Measurements from ENCODE around the gene RACK1. TPM values are rescaled to one million over a fixed set of nuclear protein-coding genes. Genes with fewer than 3 reads are reported as not detected.
A peak's percentile ranks its signal among the peaks of the same experiment; 100 is the strongest.

Gene RACK1
- total and polyA plus RNA-seq, 2 of the 13 experiments (the other 11 are each of a cell fraction or from before 2014, with no cell fraction given) = 2,514 to 6,141 TPM

DNA sequence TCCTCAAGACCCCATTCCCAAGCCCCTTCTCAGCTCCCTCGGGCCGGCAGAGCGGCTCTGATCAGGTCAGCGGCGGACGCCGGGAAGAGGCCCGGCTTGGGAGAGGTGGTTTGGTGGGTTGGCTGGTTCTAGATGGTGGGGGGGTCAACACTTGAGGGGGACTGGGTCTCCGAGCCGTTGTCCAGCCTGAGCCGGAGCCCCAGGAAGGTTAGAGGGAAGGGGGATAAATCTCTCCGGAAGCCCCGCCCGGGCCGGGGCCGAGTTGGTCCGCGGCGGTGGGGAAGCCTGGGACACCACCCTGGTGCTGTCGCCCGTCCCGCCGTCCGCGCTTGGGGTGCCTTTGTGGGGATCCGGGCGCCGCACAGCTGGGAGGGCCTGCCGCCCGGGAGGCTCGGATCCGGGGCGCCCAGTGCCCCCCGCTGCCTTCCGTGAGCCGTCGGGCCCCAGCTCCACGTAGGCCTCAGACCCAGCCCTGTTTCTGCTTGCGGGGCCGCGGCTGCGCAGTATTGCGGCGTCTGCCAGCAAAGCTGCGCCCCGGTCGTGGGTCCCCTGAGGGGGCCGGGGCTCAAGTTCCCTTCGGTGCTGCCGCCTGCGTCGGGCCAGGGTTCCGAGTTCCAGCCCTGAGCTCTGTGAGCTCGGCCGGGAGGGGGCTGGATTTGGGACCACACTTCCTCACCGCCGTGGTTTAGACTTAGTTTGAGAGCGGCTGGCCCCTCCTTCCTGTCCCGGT, 17.8 kb upstream of the RACK1 start (continued):
- TF ChIP-seq, protein P1, sequence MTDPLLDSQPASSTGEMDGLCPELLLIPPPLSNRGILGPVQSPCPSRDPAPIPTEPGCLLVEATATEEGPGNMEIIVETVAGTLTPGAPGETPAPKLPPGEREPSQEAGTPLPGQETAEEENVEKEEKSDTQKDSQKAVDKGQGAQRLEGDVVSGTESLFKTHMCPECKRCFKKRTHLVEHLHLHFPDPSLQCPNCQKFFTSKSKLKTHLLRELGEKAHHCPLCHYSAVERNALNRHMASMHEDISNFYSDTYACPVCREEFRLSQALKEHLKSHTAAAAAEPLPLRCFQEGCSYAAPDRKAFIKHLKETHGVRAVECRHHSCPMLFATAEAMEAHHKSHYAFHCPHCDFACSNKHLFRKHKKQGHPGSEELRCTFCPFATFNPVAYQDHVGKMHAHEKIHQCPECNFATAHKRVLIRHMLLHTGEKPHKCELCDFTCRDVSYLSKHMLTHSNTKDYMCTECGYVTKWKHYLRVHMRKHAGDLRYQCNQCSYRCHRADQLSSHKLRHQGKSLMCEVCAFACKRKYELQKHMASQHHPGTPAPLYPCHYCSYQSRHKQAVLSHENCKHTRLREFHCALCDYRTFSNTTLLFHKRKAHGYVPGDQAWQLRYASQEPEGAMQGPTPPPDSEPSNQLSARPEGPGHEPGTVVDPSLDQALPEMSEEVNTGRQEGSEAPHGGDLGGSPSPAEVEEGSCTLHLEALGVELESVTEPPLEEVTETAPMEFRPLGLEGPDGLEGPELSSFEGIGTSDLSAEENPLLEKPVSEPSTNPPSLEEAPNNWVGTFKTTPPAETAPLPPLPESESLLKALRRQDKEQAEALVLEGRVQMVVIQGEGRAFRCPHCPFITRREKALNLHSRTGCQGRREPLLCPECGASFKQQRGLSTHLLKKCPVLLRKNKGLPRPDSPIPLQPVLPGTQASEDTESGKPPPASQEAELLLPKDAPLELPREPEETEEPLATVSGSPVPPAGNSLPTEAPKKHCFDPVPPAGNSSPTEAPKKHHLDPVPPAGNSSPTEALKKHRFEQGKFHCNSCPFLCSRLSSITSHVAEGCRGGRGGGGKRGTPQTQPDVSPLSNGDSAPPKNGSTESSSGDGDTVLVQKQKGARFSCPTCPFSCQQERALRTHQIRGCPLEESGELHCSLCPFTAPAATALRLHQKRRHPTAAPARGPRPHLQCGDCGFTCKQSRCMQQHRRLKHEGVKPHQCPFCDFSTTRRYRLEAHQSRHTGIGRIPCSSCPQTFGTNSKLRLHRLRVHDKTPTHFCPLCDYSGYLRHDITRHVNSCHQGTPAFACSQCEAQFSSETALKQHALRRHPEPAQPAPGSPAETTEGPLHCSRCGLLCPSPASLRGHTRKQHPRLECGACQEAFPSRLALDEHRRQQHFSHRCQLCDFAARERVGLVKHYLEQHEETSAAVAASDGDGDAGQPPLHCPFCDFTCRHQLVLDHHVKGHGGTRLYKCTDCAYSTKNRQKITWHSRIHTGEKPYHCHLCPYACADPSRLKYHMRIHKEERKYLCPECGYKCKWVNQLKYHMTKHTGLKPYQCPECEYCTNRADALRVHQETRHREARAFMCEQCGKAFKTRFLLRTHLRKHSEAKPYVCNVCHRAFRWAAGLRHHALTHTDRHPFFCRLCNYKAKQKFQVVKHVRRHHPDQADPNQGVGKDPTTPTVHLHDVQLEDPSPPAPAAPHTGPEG (CRISPR knock-in tag; IDR thresholded peaks at IDR 0.05) = peak; percentile 44; the same call in 1 of the 2 replicates
- TF ChIP-seq, protein P2, sequence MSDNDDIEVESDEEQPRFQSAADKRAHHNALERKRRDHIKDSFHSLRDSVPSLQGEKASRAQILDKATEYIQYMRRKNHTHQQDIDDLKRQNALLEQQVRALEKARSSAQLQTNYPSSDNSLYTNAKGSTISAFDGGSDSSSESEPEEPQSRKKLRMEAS (IDR thresholded peaks at IDR 0.05) = peak; percentile 51; the same call in 1 of the 2 replicates
- TF ChIP-seq SALL1 (CRISPR knock-in tag; IDR thresholded peaks at IDR 0.05) (peak; percentile 49), ZFP36L2 (CRISPR knock-in tag; IDR thresholded peaks at IDR 0.05) (no peak), ZNF350 (CRISPR knock-in tag; IDR thresholded peaks at IDR 0.05; ENCODE audit: borderline replicate concordance, low read depth) (peak; percentile 73; the same call in 1 of the 2 replicates), ZNF644 (CRISPR knock-in tag; IDR thresholded peaks at IDR 0.05; ENCODE audit: low read depth) (no peak), ZNF230 (CRISPR knock-in tag; IDR thresholded peaks at IDR 0.05) (peak; percentile 62), ZFP41 (CRISPR knock-in tag; IDR thresholded peaks at IDR 0.05; ENCODE audit: borderline replicate concordance) (peak; percentile 41; the same call in 1 of the 2 replicates), ZNF430 (CRISPR knock-in tag; IDR thresholded peaks at IDR 0.05) (no peak; the same call in 1 of the 2 replicates)
- TF ChIP-seq, protein P3, sequence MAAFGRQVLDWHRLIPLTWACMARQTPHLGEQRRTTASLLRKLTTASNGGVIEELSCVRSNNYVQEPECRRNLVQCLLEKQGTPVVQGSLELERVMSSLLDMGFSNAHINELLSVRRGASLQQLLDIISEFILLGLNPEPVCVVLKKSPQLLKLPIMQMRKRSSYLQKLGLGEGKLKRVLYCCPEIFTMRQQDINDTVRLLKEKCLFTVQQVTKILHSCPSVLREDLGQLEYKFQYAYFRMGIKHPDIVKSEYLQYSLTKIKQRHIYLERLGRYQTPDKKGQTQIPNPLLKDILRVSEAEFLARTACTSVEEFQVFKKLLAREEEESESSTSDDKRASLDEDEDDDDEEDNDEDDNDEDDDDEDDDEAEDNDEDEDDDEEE (CRISPR knock-in tag; IDR thresholded peaks at IDR 0.05) = no peak; the same call in 1 of the 2 replicates
- TF ChIP-seq, protein P4, sequence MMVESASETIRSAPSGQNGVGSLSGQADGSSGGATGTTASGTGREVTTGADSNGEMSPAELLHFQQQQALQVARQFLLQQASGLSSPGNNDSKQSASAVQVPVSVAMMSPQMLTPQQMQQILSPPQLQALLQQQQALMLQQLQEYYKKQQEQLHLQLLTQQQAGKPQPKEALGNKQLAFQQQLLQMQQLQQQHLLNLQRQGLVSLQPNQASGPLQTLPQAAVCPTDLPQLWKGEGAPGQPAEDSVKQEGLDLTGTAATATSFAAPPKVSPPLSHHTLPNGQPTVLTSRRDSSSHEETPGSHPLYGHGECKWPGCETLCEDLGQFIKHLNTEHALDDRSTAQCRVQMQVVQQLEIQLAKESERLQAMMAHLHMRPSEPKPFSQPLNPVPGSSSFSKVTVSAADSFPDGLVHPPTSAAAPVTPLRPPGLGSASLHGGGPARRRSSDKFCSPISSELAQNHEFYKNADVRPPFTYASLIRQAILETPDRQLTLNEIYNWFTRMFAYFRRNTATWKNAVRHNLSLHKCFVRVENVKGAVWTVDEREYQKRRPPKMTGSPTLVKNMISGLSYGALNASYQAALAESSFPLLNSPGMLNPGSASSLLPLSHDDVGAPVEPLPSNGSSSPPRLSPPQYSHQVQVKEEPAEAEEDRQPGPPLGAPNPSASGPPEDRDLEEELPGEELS (CRISPR knock-in tag; IDR thresholded peaks at IDR 0.05) = peak; percentile 31; the same call in 1 of the 2 replicates
- TF ChIP-seq, protein P5, sequence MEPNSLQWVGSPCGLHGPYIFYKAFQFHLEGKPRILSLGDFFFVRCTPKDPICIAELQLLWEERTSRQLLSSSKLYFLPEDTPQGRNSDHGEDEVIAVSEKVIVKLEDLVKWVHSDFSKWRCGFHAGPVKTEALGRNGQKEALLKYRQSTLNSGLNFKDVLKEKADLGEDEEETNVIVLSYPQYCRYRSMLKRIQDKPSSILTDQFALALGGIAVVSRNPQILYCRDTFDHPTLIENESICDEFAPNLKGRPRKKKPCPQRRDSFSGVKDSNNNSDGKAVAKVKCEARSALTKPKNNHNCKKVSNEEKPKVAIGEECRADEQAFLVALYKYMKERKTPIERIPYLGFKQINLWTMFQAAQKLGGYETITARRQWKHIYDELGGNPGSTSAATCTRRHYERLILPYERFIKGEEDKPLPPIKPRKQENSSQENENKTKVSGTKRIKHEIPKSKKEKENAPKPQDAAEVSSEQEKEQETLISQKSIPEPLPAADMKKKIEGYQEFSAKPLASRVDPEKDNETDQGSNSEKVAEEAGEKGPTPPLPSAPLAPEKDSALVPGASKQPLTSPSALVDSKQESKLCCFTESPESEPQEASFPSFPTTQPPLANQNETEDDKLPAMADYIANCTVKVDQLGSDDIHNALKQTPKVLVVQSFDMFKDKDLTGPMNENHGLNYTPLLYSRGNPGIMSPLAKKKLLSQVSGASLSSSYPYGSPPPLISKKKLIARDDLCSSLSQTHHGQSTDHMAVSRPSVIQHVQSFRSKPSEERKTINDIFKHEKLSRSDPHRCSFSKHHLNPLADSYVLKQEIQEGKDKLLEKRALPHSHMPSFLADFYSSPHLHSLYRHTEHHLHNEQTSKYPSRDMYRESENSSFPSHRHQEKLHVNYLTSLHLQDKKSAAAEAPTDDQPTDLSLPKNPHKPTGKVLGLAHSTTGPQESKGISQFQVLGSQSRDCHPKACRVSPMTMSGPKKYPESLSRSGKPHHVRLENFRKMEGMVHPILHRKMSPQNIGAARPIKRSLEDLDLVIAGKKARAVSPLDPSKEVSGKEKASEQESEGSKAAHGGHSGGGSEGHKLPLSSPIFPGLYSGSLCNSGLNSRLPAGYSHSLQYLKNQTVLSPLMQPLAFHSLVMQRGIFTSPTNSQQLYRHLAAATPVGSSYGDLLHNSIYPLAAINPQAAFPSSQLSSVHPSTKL (CRISPR knock-in tag; IDR thresholded peaks at IDR 0.05) = no peak; the same call in 1 of the 2 replicates
- TF ChIP-seq, protein P6, sequence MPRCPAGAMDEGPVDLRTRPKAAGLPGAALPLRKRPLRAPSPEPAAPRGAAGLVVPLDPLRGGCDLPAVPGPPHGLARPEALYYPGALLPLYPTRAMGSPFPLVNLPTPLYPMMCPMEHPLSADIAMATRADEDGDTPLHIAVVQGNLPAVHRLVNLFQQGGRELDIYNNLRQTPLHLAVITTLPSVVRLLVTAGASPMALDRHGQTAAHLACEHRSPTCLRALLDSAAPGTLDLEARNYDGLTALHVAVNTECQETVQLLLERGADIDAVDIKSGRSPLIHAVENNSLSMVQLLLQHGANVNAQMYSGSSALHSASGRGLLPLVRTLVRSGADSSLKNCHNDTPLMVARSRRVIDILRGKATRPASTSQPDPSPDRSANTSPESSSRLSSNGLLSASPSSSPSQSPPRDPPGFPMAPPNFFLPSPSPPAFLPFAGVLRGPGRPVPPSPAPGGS (CRISPR knock-in tag; IDR thresholded peaks at IDR 0.05) = peak; percentile 83; the same call in 1 of the 2 replicates

Measured in HepG2 (cell line).